Activated CD8-positive, alpha-beta memory T cell treated with anti-CD3 and anti-CD28 coated beads for 4 hours (primary cell): ENCODE data around the gene KCNE5.
"Not testable (repeated sequence)": the region's sequence is repeated elsewhere in the genome, so short reads cannot be mapped to it uniquely, and the experiment has no call there.

Experiments used
- DNase-seq, 2 donors: peaks; one replicate each; pipeline ENCODE4 v3.0.0-alpha.2; 2020; ENCODE audit warnings: low read depth in 2 of 2

KCNE5 gene

GRCh38 chrX:109614951-109615350 lies 10.0 kb downstream of the KCNE5 start:
- no peak for DNase-seq

GRCh38 chrX:109601486-109601885 lies 23.5 kb downstream of the KCNE5 start:
- no peak for DNase-seq

- no peak for DNase-seq
These were observed 24.7 kb downstream of the KCNE5 start for GRCh38 chrX:109600237-109600651.

GRCh38 chrX:109596015-109596414 lies 29.0 kb downstream of the KCNE5 start:
- no peak for DNase-seq

- no peak for DNase-seq
These were observed 34.8 kb downstream of the KCNE5 start for GRCh38 chrX:109590176-109590575.

GRCh38 chrX:109585488-109585887 lies 39.5 kb downstream of the KCNE5 start:
- no peak for DNase-seq

- DNase-seq: no peak
These were observed 46.1 kb downstream of the KCNE5 start for GRCh38 chrX:109578916-109579315.

- no peak for DNase-seq
These were observed 47.9 kb downstream of the KCNE5 start for GRCh38 chrX:109577055-109577454.

- DNase-seq: not testable (repeated sequence)
These were observed 48.9 kb downstream of the KCNE5 start for GRCh38 chrX:109576083-109576482.
